Neuronal stem cell (in vitro differentiated cells): ENCODE measurements around the gene CCNQ.

Experiments
- DNase-seq: peaks from one replicate; pipeline ENCODE4 v3.0.0-alpha.2; 2013; ENCODE audit warnings: low spot score
- H2AFZ ChIP-seq: one replicate; pipeline ENCODE4 v1.6.1; 2013; ENCODE audit warnings: mild to moderate bottlenecking, low read length, inconsistent platforms
- H2AK5ac ChIP-seq: 2 replicates; pipeline ENCODE4 v1.6.1; 2013; ENCODE audit warnings: low read depth, mild to moderate bottlenecking, inconsistent platforms, low read length, moderate library complexity, mixed read lengths
- H2BK120ac ChIP-seq: 2 replicates; pipeline ENCODE4 v1.6.1; 2013; ENCODE audit warnings: low read depth, mild to moderate bottlenecking, inconsistent platforms, low read length, moderate library complexity, mixed read lengths
- H2BK12ac ChIP-seq: one replicate; pipeline ENCODE4 v1.6.1; 2013; ENCODE audit warnings: low read length, inconsistent platforms
- H2BK15ac ChIP-seq: 2 replicates; pipeline ENCODE4 v1.6.1; 2013; ENCODE audit warnings: mild to moderate bottlenecking, low read length, inconsistent platforms, mixed read lengths
- H2BK5ac ChIP-seq: one replicate; pipeline ENCODE4 v1.6.1; 2013; ENCODE audit warnings: inconsistent platforms, mild to moderate bottlenecking, low read length, moderate library complexity
- H3K14ac ChIP-seq: one replicate; pipeline ENCODE4 v1.6.1; 2013; ENCODE audit warnings: low read length, inconsistent platforms
- H3K18ac ChIP-seq: 2 replicates; pipeline ENCODE4 v1.6.1; 2013; ENCODE audit warnings: low read length, inconsistent platforms
- H3K23ac ChIP-seq: 2 replicates; pipeline ENCODE4 v1.6.1; 2013; ENCODE audit warnings: low read depth, mild to moderate bottlenecking, mixed read lengths, low read length, inconsistent platforms; ENCODE audit not compliant: poor library complexity
- H3K27ac ChIP-seq: replicated peaks from 3 replicates; pipeline ENCODE4 v1.5.1; 2013; ENCODE audit warnings: low read length, inconsistent platforms
- H3K27me3 ChIP-seq, 3 experiments: 2 replicates each; pipeline ENCODE4 v1.6.1; 2013; ENCODE audit warnings: low read length in 3 of 3, mild to moderate bottlenecking in 2 of 3, inconsistent platforms in 1 of 3, low read depth in 1 of 3, mixed read lengths in 1 of 3, moderate library complexity in 1 of 3; ENCODE audit not compliant: control insufficient read depth in 3 of 3, insufficient read depth in 3 of 3
- H3K36me3 ChIP-seq, 2 donors: replicated peaks in 1 of 2; 2 replicates each; pipeline ENCODE4 v1.6.1; 2013; ENCODE audit warnings: low read length in 2 of 2; ENCODE audit not compliant: control insufficient read depth in 2 of 2, insufficient read depth in 2 of 2
- H3K4ac ChIP-seq: 2 replicates; pipeline ENCODE4 v1.6.1; 2013; ENCODE audit warnings: inconsistent platforms, mild to moderate bottlenecking, low read length, moderate library complexity
- H3K4me1 ChIP-seq, 2 donors: 1 replicate in 1 of 2; 2 replicates in 1 of 2; pipeline ENCODE4 v1.6.1; 2013; ENCODE audit warnings: low read length in 2 of 2, low read depth in 1 of 2; ENCODE audit not compliant: control insufficient read depth in 2 of 2, insufficient read depth in 1 of 2
- H3K4me2 ChIP-seq: one replicate; pipeline ENCODE4 v1.6.1; 2013; ENCODE audit warnings: mild to moderate bottlenecking, low read length, inconsistent platforms; ENCODE audit not compliant: insufficient read depth, poor library complexity, severe bottlenecking
- H3K4me3 ChIP-seq, 2 donors: 2 replicates each; pipeline ENCODE4 v1.5.1; 2013; ENCODE audit warnings: low read length in 2 of 2, mild to moderate bottlenecking in 2 of 2, inconsistent platforms in 1 of 2, moderate library complexity in 1 of 2
- H3K79me1 ChIP-seq: one replicate; pipeline ENCODE4 v1.6.1; 2013; ENCODE audit warnings: low read depth, mild to moderate bottlenecking, inconsistent platforms, low read length, moderate library complexity
- H3K9ac ChIP-seq: one replicate; pipeline ENCODE4 v1.6.1; 2013; ENCODE audit warnings: mild to moderate bottlenecking, low read depth, low read length, inconsistent platforms; ENCODE audit not compliant: poor library complexity
- H3K9me3 ChIP-seq, 2 donors: replicated peaks in 1 of 2; 2 replicates each; pipeline versions ENCODE3 to v1.6.1; 2013; ENCODE audit warnings: low read length in 2 of 2, mild to moderate bottlenecking in 2 of 2, inconsistent platforms in 1 of 2, low read depth in 1 of 2, mixed read lengths in 1 of 2, moderate library complexity in 1 of 2; ENCODE audit not compliant: control insufficient read depth in 2 of 2, insufficient read depth in 1 of 2
- H4K8ac ChIP-seq: one replicate; pipeline ENCODE4 v1.6.1; 2013; ENCODE audit warnings: low read depth, mild to moderate bottlenecking, inconsistent platforms, low read length, moderate library complexity
- H4K91ac ChIP-seq: one replicate; pipeline ENCODE4 v1.6.1; 2013; ENCODE audit warnings: low read length, low read depth, mild to moderate bottlenecking, inconsistent platforms; ENCODE audit not compliant: poor library complexity
- WGBS, 2 donors: extraction: QIAGEN DNeasy Blood & Tissue Kit; methylation state at CpG; one replicate each; pipeline ENCODE4 v1.1.7; 2013; ENCODE audit warnings: missing lambda C conversion rate in 2 of 2, mixed read lengths in 1 of 2; ENCODE audit not compliant: insufficient read length in 2 of 2, insufficient replicate concordance in 1 of 2; ENCODE audit errors: extremely low coverage in 2 of 2; 5-methylcytosine and 5-hydroxymethylcytosine counted together

CCNQ gene

DNA sequence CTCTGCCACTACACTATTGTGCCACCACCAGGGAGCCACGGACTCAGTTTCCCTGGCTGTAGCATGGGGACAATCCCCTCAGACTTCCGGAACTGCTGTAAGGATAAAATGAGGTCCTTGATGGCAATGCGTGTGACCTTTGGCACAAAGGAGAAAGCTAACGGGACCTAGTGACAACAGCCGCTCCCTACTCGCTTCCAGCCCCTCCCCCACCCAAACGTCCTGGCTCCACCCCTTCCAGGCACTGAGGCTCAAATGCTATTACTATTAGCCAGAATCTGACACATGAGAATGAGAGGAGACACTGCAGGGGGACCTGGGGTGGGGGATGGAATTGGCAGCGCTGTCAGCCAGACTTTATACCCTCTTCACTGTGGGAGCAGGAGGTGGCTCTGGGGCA is 42.7 kb upstream of the CCNQ start:
- Histone ChIP-seq H3K9me3 (no peaks in the 10 kb centered on the region), H3K79me1 (no peaks in the 10 kb centered on the region), H2AK5ac (no peak overlapping the region), H3K4me2 (peak overlapping the region; percentile 49), H3K36me3 (no peaks in the 10 kb centered on the region), H3K4me3 (no peak overlapping the region), H2BK12ac (no peak overlapping the region), H3K4ac (no peak overlapping the region), H3K27ac (no peak overlapping the region), H3K18ac (peak overlapping the region; percentile 44), H3K27me3 (peaks cover 4 to 90% (median 38%) of the 10 kb centered on the region in 3 experiments), H2BK15ac (no peak overlapping the region), H4K8ac (no peak overlapping the region), H4K91ac (no peak overlapping the region), H3K9ac (no peak overlapping the region), H2AFZ (peak overlapping the region; percentile 15), H2BK5ac (no peak overlapping the region), H3K4me1 (peaks cover 14 to 16% of the 10 kb centered on the region in 2 donors), H2BK120ac (no peak overlapping the region), H3K14ac (no peak overlapping the region), H3K23ac (no peak overlapping the region)
- WGBS, 2 donors: no CpG with 5 or more reads among the region's 8 CpGs
- DNase-seq: no peak

DNA sequence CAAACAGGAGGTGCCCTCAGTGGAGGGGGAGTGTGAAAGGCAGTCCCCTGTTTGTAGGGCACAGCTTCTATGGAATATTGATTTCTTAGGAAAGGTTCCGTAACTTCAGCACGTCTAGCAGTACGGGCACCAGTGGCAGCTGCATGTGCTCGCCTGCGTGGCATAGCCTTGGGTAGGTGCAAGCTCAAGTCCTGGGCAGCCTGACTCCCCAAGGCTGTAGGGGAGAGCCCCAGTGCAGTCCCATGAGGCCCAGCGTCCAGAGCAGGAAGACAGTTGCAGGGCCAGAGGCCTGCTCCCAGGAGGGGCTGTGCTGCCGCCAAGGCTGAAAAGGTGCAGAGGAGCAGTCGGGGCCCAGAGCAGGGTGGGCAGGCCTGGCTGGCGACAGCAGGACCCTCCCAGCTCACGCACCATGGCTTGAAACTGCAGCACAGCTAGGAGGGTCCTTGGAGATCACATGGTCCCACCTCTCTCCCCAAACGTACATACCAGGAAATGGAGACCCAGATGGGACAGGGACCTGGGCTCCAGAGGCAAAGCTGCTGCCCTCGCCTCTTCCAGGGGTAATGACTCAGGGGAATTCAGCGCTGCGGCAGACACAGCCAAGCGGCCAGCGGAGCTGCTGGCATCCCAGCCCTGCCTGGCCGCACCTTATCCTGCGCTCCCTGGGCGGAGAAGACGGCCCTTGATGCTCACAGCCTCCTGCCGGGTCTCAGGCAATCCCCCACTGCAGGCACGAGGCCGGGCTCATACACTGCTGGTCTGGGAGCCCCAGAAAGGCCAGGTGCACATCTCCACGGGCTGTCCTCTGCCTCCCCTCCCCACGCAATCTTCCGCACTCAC is 42.0 kb upstream of the CCNQ start:
- Histone ChIP-seq H3K36me3 (no peaks in the 10 kb centered on the region), H3K27me3 (peaks cover 4 to 90% (median 31%) of the 10 kb centered on the region in 3 experiments), H2BK5ac (no peak overlapping the region), H2BK12ac (no peak overlapping the region), H2BK120ac (no peak overlapping the region), H3K4me3 (no peak overlapping the region), H3K4me1 (peaks cover 14 to 15% of the 10 kb centered on the region in 2 donors), H3K27ac (no peak overlapping the region), H4K8ac (no peak overlapping the region), H3K79me1 (no peaks in the 10 kb centered on the region), H2AK5ac (no peak overlapping the region), H3K18ac (peak overlapping the region; percentile 65), H3K23ac (no peak overlapping the region), H3K9me3 (no peaks in the 10 kb centered on the region), H3K9ac (no peak overlapping the region), H3K4ac (no peak overlapping the region), H2BK15ac (peak overlapping the region; percentile 27), H2AFZ (peak overlapping the region; percentile 42), H3K14ac (no peak overlapping the region), H4K91ac (no peak overlapping the region), H3K4me2 (peak overlapping the region; percentile 49)
- no peak for DNase-seq
- no CpG with 5 or more reads among the region's 26 CpGs for WGBS, 2 donors

DNA sequence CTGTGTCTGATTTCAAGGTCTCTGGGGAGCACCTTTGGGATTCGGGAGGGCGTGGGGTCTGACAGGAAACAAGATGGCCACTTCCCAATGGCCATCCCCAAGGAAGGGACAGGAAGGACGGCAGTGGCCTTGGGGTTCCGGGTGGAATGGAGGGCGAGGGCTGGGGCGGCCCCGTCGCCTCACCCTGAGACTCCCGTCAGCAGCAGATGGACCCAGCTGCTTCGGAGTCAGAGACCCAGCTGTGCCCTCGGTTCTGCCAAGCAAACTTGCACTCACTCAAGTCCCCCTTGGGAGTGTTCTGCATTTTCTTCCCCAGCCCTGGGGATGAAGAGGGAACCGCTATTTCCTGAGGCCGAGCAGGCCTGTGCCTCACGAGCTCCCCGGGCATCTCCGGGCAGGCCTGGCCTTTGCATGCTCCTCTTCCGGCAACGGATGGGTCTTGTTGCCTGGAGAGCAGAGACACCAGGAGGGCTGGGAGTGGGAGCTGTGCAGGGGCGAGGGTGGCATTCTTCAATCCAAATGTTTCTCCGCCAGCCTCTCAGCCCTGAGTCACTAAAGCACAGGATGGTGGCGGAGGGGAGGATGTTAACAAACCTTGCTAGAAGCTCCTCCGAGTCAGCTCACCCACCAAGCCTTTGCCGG is 41.2 kb upstream of the CCNQ start:
- H3K4me1 ChIP-seq: peaks cover 14 to 15% of the 10 kb centered on the region in 2 donors
- H2BK12ac ChIP-seq: no peak overlapping the region
- no peak overlapping the region for H3K18ac ChIP-seq
- H3K4me2 ChIP-seq: no peak overlapping the region
- no peaks in the 10 kb centered on the region for H3K9me3 ChIP-seq
- H2BK5ac ChIP-seq: no peak overlapping the region
- no peaks in the 10 kb centered on the region for H3K36me3 ChIP-seq
- no peak for DNase-seq
- H3K79me1 ChIP-seq: no peaks in the 10 kb centered on the region
- no peak overlapping the region for H3K14ac ChIP-seq
- no peak overlapping the region for H4K91ac ChIP-seq
- no peak overlapping the region for H3K4me3 ChIP-seq
- H3K27me3 ChIP-seq: peaks cover 4 to 90% (median 23%) of the 10 kb centered on the region in 3 experiments
- H3K27ac ChIP-seq: no peak overlapping the region
- H3K4ac ChIP-seq: no peak overlapping the region
- no peak overlapping the region for H3K9ac ChIP-seq
- no peak overlapping the region for H2BK120ac ChIP-seq
- H2AK5ac ChIP-seq: no peak overlapping the region
- no peak overlapping the region for H4K8ac ChIP-seq
- H2BK15ac ChIP-seq: no peak overlapping the region
- no CpG with 5 or more reads among the region's 23 CpGs for WGBS, 2 donors
- H3K23ac ChIP-seq: no peak overlapping the region
- no peak overlapping the region for H2AFZ ChIP-seq
